ENCODE data around the gene SULT1B1.

SULT1B1 gene

DNA sequence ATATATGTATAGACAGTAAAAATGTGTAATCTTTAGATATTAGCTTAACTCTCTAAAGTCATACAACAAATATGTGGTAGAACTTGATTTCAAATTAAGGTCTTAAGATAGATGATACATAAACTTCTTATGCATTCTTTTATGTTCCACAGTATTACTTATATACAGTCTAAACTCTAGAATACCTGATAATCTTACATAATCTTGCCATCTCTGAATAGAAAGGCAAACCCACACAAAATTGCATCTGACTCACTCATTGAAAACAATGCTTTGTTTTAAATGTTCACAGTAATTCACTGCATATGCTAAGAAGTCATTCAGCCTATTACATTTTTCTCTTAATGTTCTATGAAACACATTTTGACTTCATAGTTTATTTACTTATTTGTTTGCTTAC, 10.1 kb downstream of the SULT1B1 start:
- no peak overlapping the region for H3K27ac ChIP-seq
- TF ChIP-seq, protein P1, sequence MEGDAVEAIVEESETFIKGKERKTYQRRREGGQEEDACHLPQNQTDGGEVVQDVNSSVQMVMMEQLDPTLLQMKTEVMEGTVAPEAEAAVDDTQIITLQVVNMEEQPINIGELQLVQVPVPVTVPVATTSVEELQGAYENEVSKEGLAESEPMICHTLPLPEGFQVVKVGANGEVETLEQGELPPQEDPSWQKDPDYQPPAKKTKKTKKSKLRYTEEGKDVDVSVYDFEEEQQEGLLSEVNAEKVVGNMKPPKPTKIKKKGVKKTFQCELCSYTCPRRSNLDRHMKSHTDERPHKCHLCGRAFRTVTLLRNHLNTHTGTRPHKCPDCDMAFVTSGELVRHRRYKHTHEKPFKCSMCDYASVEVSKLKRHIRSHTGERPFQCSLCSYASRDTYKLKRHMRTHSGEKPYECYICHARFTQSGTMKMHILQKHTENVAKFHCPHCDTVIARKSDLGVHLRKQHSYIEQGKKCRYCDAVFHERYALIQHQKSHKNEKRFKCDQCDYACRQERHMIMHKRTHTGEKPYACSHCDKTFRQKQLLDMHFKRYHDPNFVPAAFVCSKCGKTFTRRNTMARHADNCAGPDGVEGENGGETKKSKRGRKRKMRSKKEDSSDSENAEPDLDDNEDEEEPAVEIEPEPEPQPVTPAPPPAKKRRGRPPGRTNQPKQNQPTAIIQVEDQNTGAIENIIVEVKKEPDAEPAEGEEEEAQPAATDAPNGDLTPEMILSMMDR (conservative IDR thresholded peaks at IDR 0.05): no peak

DNA sequence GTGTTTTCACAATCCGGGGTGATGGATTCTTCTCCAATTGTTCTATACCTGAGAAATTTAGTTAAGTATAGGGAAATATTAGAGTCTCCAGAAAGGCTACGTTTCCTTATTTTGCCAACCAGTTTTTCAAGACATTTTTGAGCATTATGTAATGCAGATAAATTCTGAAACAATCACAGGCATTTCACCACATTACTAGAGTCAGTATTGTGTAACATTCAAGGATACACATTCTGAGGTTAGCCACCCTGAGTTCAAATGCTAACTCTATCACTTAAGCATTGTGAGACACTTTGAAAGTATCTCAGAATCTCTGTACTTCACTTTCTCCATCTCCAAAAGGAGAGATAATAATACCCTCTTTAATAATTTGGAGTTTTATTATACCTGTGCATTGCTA, 10.6 kb downstream of the SULT1B1 start:
- TF ChIP-seq, protein P1 (conservative IDR thresholded peaks at IDR 0.05): no peak
- no peak overlapping the region for H3K27ac ChIP-seq

DNA sequence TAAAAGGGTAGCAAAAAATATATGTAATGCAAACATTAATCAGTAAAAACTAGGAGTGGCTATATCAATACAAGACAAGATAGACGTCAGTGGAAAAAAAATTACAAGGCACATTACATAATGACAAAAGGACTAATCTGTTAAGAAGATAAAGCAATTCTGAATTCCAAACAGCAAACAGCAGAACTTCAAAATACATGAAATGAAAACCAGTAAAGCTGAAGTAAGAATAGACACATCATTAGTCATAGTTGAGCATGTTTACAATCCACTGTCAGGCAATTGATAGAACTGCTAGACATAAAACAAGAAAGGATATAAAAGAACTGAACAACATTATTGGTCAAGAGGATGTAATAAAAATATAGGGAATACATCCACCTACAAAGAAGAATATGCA, 12.2 kb downstream of the SULT1B1 start:
- no peak overlapping the region for H3K27ac ChIP-seq
- TF ChIP-seq, protein P1 (conservative IDR thresholded peaks at IDR 0.05): no peak

DNA sequence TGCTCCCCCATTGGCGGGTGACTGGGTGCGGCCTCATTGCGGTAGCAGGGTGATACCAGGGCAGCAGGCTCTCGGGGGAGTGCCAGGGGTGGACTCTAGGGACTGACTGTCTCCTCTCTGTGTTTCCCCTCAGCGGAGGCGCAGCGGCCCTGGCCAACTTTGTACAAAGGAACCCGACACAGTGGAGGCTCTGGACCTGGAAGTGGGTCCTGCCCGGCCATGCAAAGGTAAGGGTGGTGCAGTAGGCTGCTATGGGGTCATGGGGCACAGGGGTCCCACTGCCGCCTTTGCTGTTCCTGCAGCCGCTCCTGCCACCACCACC, 16.3 kb downstream of the SULT1B1 start:
- TF ChIP-seq, protein P1 (conservative IDR thresholded peaks at IDR 0.05): no peak
- no peak overlapping the region for H3K27ac ChIP-seq

DNA sequence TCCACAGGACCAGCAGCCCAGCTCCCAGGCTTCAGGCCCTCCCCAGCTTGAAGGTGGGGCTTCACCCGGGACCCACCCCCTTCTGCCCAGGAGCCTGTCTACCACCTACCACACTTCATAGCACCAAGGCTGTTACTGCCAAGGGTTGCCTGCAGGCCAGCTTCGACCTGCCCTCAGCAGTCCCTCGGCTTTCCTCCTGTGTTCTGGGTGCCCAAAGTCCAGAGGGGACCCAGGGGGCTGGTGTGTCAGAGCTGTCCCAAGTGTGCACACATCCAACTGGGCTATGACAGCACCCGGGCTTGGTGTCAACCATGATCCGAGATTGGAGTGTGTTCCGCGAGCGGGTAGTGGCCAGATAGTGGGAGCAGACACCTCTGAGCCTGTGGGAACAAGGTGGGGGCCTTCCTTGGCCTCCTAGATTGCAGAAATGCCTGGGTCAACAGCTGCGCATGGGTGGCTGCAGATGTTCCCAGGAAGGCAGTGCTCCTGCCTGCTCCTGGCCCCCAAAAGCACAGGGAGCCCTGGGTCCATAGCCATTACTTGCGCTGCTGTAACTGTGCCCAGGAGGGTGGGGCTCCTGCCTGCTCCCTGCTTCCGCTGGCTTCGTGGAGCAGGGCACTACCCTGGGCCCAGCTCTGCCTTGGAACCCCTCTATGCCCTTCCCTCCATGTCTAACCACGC, 16.8 kb downstream of the SULT1B1 start:
- TF ChIP-seq, protein P1 (conservative IDR thresholded peaks at IDR 0.05): no peak
- H3K27ac ChIP-seq: no peak overlapping the region

DNA sequence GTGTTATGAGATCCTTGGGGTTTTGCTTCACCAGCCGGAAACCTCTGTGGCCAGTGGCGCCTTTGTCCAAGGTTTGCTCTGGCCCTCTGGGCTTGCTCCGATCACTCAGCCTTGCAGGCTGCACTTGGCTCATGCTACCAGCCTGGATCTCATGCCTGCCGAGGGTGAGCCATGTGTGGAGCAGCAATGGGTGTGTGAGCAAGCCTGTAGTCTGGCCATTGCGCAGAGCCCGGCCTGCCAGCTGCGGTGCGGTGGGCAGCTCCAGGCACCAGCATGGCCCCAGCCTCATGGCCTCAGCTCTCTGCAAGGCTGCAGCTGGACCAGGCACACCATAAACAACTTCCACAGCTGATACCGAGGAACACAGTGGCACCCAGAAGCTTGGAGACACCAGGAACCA, 17.8 kb downstream of the SULT1B1 start:
- no peak overlapping the region for H3K27ac ChIP-seq
- TF ChIP-seq, protein P1 (conservative IDR thresholded peaks at IDR 0.05): no peak

DNA sequence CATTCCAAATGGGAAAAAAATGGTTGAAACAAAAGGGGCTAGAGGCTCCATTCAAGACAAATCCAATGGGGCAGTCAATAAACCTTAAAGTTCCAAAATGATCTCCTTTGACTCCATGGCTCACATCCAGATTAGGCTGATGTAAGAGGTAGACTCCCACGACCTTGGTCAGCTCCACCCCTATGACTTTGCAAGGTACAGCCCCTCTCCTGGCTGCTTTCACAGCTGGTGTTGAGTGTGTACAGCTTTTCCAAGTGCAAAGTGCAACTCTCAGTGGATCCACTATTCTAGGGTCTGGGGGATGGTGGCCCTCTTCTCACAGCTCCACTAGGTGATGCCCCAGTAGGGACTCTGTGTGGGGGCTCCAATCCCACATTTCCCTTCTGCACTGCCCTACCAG, 21.5 kb downstream of the SULT1B1 start:
- no peak overlapping the region for H3K27ac ChIP-seq
- TF ChIP-seq, protein P1 (conservative IDR thresholded peaks at IDR 0.05): no peak
